Activated CD4-positive, alpha-beta T cell treated with anti-CD3 and anti-CD28 coated beads, Interleukin-2, amount 10 ng/mL, durations not matched to agents 7 days and 5 days (primary cell): Measurements from ENCODE around the gene SLC19A1. TPM values are rescaled to one million over a fixed set of nuclear protein-coding genes. Genes with fewer than 3 reads are reported as not detected.

Source experiments
- CTCF ChIA-PET: fragments of 350-600 bp; sonication (Branson Sonifier 250); formaldehyde crosslinking; loops from one replicate; lab custom pipeline; 2021; ENCODE audit warnings: antibody characterized with exemption; lab: Charles Lee
- POLR2A ChIA-PET: fragments of 350-600 bp; sonication (Branson Sonifier 250); formaldehyde crosslinking; loops from one replicate; lab custom pipeline; 2021; ENCODE audit warnings: antibody characterized with exemption; lab: Charles Lee
- DNase-seq: peaks from one replicate; pipeline ENCODE4 v3.0.0-alpha.2; 2020
- H3K27ac Mint-ChIP-seq: one replicate; pipeline ENCODE4 v1.8.0; 2021; ENCODE audit warnings: mild to moderate bottlenecking, moderate library complexity, mixed read lengths
- H3K27me3 Mint-ChIP-seq: one replicate; pipeline ENCODE4 v1.8.0; 2021; ENCODE audit warnings: mixed read lengths
- H3K36me3 Mint-ChIP-seq: one replicate; pipeline ENCODE4 v1.8.0; 2021; ENCODE audit warnings: low read depth, mixed read lengths
- H3K4me1 Mint-ChIP-seq: one replicate; pipeline ENCODE4 v1.8.0; 2021; ENCODE audit warnings: mixed read lengths
- H3K4me3 Mint-ChIP-seq: one replicate; pipeline ENCODE4 v1.8.0; 2021; ENCODE audit warnings: mild to moderate bottlenecking, moderate library complexity, mixed read lengths
- H3K9me3 Mint-ChIP-seq: one replicate; pipeline ENCODE4 v1.8.0; 2021; ENCODE audit warnings: mixed read lengths
- total RNA-seq, 2 experiments: library from RNA; stranded (reverse); gene quantifications; one replicate each; pipeline ENCODE4 v1.2.3, GENCODE V29; 2021

Gene SLC19A1
- total RNA-seq, 2 experiments from 2014 or later: 43.8 to 46.8 TPM

- no peaks in the 10 kb centered on the region for H3K4me1 Mint-ChIP-seq
- H3K36me3 Mint-ChIP-seq: no peaks in the 10 kb centered on the region
- no peak overlapping the region for H3K4me3 Mint-ChIP-seq
- no peak overlapping the region for H3K27ac Mint-ChIP-seq
- no peak for DNase-seq
- ChIA-PET POLR2A (no interaction called here), CTCF (no interaction called here)
- H3K9me3 Mint-ChIP-seq: no peaks in the 10 kb centered on the region
- peaks cover 25% of the 10 kb centered on the region for H3K27me3 Mint-ChIP-seq
Measured at GRCh38 chr21:45560106-45561021, 18.1 kb upstream of the SLC19A1 start.

- peaks cover 21% of the 10 kb centered on the region for H3K27me3 Mint-ChIP-seq
- H3K4me1 Mint-ChIP-seq: peaks cover 4% of the 10 kb centered on the region
- ChIA-PET CTCF (no interaction called here), POLR2A (no interaction called here)
- no peak for DNase-seq
- H3K4me3 Mint-ChIP-seq: no peak overlapping the region
- H3K27ac Mint-ChIP-seq: no peak overlapping the region
- no peaks in the 10 kb centered on the region for H3K36me3 Mint-ChIP-seq
- H3K9me3 Mint-ChIP-seq: no peaks in the 10 kb centered on the region
Measured at GRCh38 chr21:45559216-45560105, 17.2 kb upstream of the SLC19A1 start.

- H3K27me3 Mint-ChIP-seq: peaks cover 13% of the 10 kb centered on the region
- CTCF ChIA-PET: interaction anchor here (0.6 kb wide), 1 partner anchor 45 kb away, joined by 4 read pairs; no protein-coding TSS in a partner anchor
- POLR2A ChIA-PET: no interaction called here
- DNase-seq: no peak
- no peak overlapping the region for H3K4me3 Mint-ChIP-seq
- H3K36me3 Mint-ChIP-seq: no peaks in the 10 kb centered on the region
- H3K27ac Mint-ChIP-seq: no peak overlapping the region
- no peaks in the 10 kb centered on the region for H3K9me3 Mint-ChIP-seq
- H3K4me1 Mint-ChIP-seq: peaks cover 5% of the 10 kb centered on the region
Measured at GRCh38 chr21:45558044-45558721, 15.9 kb upstream of the SLC19A1 start.

GRCh38 chr21:45557616-45558043 lies 15.4 kb upstream of the SLC19A1 start:
- Mint-ChIP-seq H3K27ac (no peak overlapping the region), H3K9me3 (no peaks in the 10 kb centered on the region), H3K4me1 (peaks cover 8% of the 10 kb centered on the region), H3K4me3 (no peak overlapping the region), H3K36me3 (no peaks in the 10 kb centered on the region), H3K27me3 (peaks cover 9% of the 10 kb centered on the region)
- CTCF ChIA-PET: interaction anchor here (0.6 kb wide), 1 partner anchor 126 kb away, joined by 3 read pairs; no protein-coding TSS in a partner anchor
- POLR2A ChIA-PET: no interaction called here
- no peak for DNase-seq

- no peak overlapping the region for H3K4me3 Mint-ChIP-seq
- ChIA-PET CTCF (interaction anchor here (0.6 to 1.4 kb wide), 12 partner anchors 12 to 264 kb away, joined by 3 to 7 read pairs (median 5); no protein-coding TSS in a partner anchor), POLR2A (no interaction called here)
- no peaks in the 10 kb centered on the region for H3K36me3 Mint-ChIP-seq
- peaks cover 4% of the 10 kb centered on the region for H3K27me3 Mint-ChIP-seq
- no peaks in the 10 kb centered on the region for H3K9me3 Mint-ChIP-seq
- peaks cover 11% of the 10 kb centered on the region for H3K4me1 Mint-ChIP-seq
- no peak for DNase-seq
- no peak overlapping the region for H3K27ac Mint-ChIP-seq
Measured at GRCh38 chr21:45556645-45557615, 14.7 kb upstream of the SLC19A1 start.

GRCh38 chr21:45556302-45556644 lies 14.0 kb upstream of the SLC19A1 start:
- peaks cover 18% of the 10 kb centered on the region for H3K4me1 Mint-ChIP-seq
- H3K27me3 Mint-ChIP-seq: peaks cover 4% of the 10 kb centered on the region
- CTCF ChIA-PET: interaction anchor here (0.8 to 1.4 kb wide), 11 partner anchors 13 to 265 kb away, joined by 3 to 7 read pairs (median 5); no protein-coding TSS in a partner anchor

GRCh38 chr21:45555557-45556301 lies 13.5 kb upstream of the SLC19A1 start:
- CTCF ChIA-PET: interaction anchor here (0.8 to 1.4 kb wide), 11 partner anchors 13 to 265 kb away, joined by 3 to 7 read pairs (median 5); no protein-coding TSS in a partner anchor
- H3K36me3 Mint-ChIP-seq: no peaks in the 10 kb centered on the region
- no peaks in the 10 kb centered on the region for H3K9me3 Mint-ChIP-seq
- peak; percentile 48 for DNase-seq
- no peak overlapping the region for H3K4me3 Mint-ChIP-seq
- H3K27ac Mint-ChIP-seq: no peak overlapping the region
- peaks cover 23% of the 10 kb centered on the region for H3K4me1 Mint-ChIP-seq
- POLR2A ChIA-PET: no interaction called here
- peaks cover 4% of the 10 kb centered on the region for H3K27me3 Mint-ChIP-seq

More at GRCh38 chr21:45556302-45556644, 14.0 kb upstream of the SLC19A1 start:
- Mint-ChIP-seq H3K9me3 (no peaks in the 10 kb centered on the region), H3K27ac (no peak overlapping the region), H3K36me3 (no peaks in the 10 kb centered on the region), H3K4me3 (no peak overlapping the region)
- POLR2A ChIA-PET: no interaction called here
- DNase-seq: no peak

GRCh38 chr21:45555251-45555556 lies 13.0 kb upstream of the SLC19A1 start:
- Mint-ChIP-seq H3K36me3 (no peaks in the 10 kb centered on the region), H3K9me3 (no peaks in the 10 kb centered on the region), H3K4me3 (no peak overlapping the region), H3K27me3 (peaks cover 3% of the 10 kb centered on the region), H3K4me1 (peaks cover 27% of the 10 kb centered on the region), H3K27ac (no peak overlapping the region)
- POLR2A ChIA-PET: no interaction called here
- DNase-seq: no peak
- CTCF ChIA-PET: no interaction called here

- no peaks in the 10 kb centered on the region for H3K36me3 Mint-ChIP-seq
- H3K27ac Mint-ChIP-seq: peak overlapping the region; percentile 91
- CTCF ChIA-PET: interaction anchor here (0.8 kb wide), 1 partner anchor 38 kb away, joined by 5 read pairs; no protein-coding TSS in a partner anchor
- POLR2A ChIA-PET: no interaction called here
- peaks cover 3% of the 10 kb centered on the region for H3K27me3 Mint-ChIP-seq
- peak overlapping the region; percentile 80 for H3K4me3 Mint-ChIP-seq
- H3K4me1 Mint-ChIP-seq: peaks cover 32% of the 10 kb centered on the region
- no peaks in the 10 kb centered on the region for H3K9me3 Mint-ChIP-seq
- DNase-seq: peak; percentile 86
Measured at GRCh38 chr21:45554477-45555175, 12.4 kb upstream of the SLC19A1 start.

- ChIA-PET CTCF (no interaction called here), POLR2A (no interaction called here)
- no peaks in the 10 kb centered on the region for H3K9me3 Mint-ChIP-seq
- H3K27ac Mint-ChIP-seq: peak overlapping the region; percentile 66
- H3K27me3 Mint-ChIP-seq: peaks cover 3% of the 10 kb centered on the region
- no peaks in the 10 kb centered on the region for H3K36me3 Mint-ChIP-seq
- peak overlapping the region; percentile 36 for H3K4me3 Mint-ChIP-seq
- DNase-seq: no peak
- H3K4me1 Mint-ChIP-seq: peaks cover 39% of the 10 kb centered on the region
Measured at GRCh38 chr21:45552696-45553391, 10.6 kb upstream of the SLC19A1 start.
